ENCODE results near the gene TSPAN4.

GRCh38 chr11:886568-886967, 43.9 kb downstream of the TSPAN4 start:
- TF ChIP-seq POLR2A (IDR thresholded peaks at IDR 0.05; ENCODE audit: insufficient read depth in 1 of 2, low read depth in 2 of 2, low read length in 2 of 2) (no peak), ARNT2 (CRISPR knock-in tag; IDR thresholded peaks at IDR 0.05; ENCODE audit: low read depth) (no peak), IRF2 (CRISPR knock-in tag; IDR thresholded peaks at IDR 0.05) (no peak), MAX (IDR thresholded peaks at IDR 0.05) (no peak), SRSF1 (optimal IDR thresholded peaks at IDR 0.05; ENCODE audit: low read depth, low read length) (no peak), CHD2 (IDR thresholded peaks at IDR 0.05; ENCODE audit: low read depth, low read length) (no peak), NR0B2 (CRISPR knock-in tag; IDR thresholded peaks at IDR 0.05) (no peak)
